Measurements from ENCODE around the gene RCOR2. TPM values are rescaled to one million over a fixed set of nuclear protein-coding genes. Genes with fewer than 3 reads are reported as not detected.

RCOR2 gene
- total RNA-seq, 1 experiment from 2014 or later, result 77.4 TPM

DNA sequence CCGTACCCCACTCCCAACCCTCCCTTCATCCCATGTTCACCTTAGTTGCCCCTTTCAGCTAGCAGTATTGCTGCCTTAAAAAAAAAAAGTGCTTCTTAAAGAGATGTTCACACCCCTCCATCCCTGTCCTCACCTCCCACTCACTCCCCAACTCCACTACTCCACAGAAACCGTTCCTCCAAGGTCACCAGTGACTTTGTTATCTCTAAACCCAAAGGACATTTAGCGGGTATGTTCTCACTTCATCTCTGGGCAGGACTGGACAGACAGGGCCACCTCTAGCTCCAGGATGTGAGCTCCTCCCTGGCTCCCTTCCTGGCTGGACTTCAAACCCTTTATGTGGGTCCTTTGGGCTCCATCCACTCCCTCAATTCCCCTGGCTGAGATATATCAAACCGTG lies 6.4 kb upstream of the RCOR2 start:
- POLR2A ChIA-PET, result no interaction called here
- Mint-ChIP-seq H3K27ac (no peak overlapping the region), H3K9me3 (no peaks in the 10 kb centered on the region; the same call in none of the 2 replicates), H3K4me3 (no peak overlapping the region), H3K27me3 (ENCODE audit: low read depth) (peaks cover 51% of the 10 kb centered on the region), H3K36me3 (no peaks in the 10 kb centered on the region), H3K4me1 (peaks cover 15% of the 10 kb centered on the region)
- CTCF ChIA-PET, result no interaction called here
- TF ChIP-seq NR3C1 (CRISPR knock-in tag; conservative IDR thresholded peaks at IDR 0.05; ENCODE audit: low read depth) (no peak), NFE2L1 (CRISPR knock-in tag; IDR thresholded peaks at IDR 0.05) (no peak), ZNF416 (CRISPR knock-in tag; IDR thresholded peaks at IDR 0.05) (no peak), EMX1 (CRISPR knock-in tag; IDR thresholded peaks at IDR 0.05) (no peak), ZNF317 (CRISPR knock-in tag; IDR thresholded peaks at IDR 0.05; ENCODE audit: borderline replicate concordance, low read depth) (no peak), SMAD3 (CRISPR knock-in tag; IDR thresholded peaks at IDR 0.05; ENCODE audit: borderline replicate concordance) (no peak), TEAD1 (CRISPR knock-in tag; IDR thresholded peaks at IDR 0.05) (no peak), IRF2 (CRISPR knock-in tag; IDR thresholded peaks at IDR 0.05; ENCODE audit: borderline replicate concordance, low read depth) (no peak), JAZF1 (CRISPR knock-in tag; IDR thresholded peaks at IDR 0.05) (no peak), NR1H2 (CRISPR knock-in tag; IDR thresholded peaks at IDR 0.05) (no peak), ZNF671 (CRISPR knock-in tag; IDR thresholded peaks at IDR 0.05) (no peak), ZNF121 (CRISPR knock-in tag; IDR thresholded peaks at IDR 0.05) (no peak)
- TF ChIP-seq, protein P1, sequence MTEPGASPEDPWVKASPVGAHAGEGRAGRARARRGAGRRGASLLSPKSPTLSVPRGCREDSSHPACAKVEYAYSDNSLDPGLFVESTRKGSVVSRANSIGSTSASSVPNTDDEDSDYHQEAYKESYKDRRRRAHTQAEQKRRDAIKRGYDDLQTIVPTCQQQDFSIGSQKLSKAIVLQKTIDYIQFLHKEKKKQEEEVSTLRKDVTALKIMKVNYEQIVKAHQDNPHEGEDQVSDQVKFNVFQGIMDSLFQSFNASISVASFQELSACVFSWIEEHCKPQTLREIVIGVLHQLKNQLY (CRISPR knock-in tag; IDR thresholded peaks at IDR 0.05), result no peak
- TF ChIP-seq, protein P2, sequence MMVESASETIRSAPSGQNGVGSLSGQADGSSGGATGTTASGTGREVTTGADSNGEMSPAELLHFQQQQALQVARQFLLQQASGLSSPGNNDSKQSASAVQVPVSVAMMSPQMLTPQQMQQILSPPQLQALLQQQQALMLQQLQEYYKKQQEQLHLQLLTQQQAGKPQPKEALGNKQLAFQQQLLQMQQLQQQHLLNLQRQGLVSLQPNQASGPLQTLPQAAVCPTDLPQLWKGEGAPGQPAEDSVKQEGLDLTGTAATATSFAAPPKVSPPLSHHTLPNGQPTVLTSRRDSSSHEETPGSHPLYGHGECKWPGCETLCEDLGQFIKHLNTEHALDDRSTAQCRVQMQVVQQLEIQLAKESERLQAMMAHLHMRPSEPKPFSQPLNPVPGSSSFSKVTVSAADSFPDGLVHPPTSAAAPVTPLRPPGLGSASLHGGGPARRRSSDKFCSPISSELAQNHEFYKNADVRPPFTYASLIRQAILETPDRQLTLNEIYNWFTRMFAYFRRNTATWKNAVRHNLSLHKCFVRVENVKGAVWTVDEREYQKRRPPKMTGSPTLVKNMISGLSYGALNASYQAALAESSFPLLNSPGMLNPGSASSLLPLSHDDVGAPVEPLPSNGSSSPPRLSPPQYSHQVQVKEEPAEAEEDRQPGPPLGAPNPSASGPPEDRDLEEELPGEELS (CRISPR knock-in tag; IDR thresholded peaks at IDR 0.05), result no peak
- TF ChIP-seq, protein P3, sequence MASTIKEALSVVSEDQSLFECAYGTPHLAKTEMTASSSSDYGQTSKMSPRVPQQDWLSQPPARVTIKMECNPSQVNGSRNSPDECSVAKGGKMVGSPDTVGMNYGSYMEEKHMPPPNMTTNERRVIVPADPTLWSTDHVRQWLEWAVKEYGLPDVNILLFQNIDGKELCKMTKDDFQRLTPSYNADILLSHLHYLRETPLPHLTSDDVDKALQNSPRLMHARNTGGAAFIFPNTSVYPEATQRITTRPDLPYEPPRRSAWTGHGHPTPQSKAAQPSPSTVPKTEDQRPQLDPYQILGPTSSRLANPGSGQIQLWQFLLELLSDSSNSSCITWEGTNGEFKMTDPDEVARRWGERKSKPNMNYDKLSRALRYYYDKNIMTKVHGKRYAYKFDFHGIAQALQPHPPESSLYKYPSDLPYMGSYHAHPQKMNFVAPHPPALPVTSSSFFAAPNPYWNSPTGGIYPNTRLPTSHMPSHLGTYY (CRISPR knock-in tag; IDR thresholded peaks at IDR 0.05), result no peak
- TF ChIP-seq, protein P4, sequence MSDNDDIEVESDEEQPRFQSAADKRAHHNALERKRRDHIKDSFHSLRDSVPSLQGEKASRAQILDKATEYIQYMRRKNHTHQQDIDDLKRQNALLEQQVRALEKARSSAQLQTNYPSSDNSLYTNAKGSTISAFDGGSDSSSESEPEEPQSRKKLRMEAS (CRISPR knock-in tag; IDR thresholded peaks at IDR 0.05), result no peak
- TF ChIP-seq, protein P5, sequence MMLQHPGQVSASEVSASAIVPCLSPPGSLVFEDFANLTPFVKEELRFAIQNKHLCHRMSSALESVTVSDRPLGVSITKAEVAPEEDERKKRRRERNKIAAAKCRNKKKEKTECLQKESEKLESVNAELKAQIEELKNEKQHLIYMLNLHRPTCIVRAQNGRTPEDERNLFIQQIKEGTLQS (CRISPR knock-in tag; conservative IDR thresholded peaks at IDR 0.05), result no peak
- ATAC-seq (no peak), DNase-seq (ENCODE audit: low spot score) (no peak)

DNA sequence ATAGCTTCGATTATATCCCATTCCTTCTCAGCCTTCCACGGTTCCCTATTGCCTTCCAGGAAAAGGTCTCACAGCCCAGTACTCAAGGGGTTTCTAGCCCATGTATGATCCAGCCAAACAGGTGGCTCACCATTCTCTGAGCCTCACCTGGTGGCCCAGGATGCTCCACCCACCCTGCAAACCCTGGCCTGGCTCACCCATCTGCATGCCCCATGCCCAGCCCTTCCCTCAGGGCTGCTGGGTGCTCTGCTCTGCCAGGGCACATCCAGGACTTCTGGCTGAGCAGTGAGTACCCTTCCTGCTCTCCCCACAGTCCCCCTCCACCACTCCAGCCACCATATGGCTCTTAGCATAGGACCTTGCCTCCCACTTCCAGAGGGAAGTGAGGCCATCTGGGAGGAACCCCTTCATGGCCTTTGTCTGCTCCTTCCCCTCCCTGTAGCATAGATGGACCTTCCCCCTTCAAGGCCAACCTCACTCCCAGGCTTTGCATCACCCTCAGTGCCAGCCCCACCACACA lies 5.8 kb upstream of the RCOR2 start:
- DNase-seq (ENCODE audit: low spot score), result no peak
- TF ChIP-seq, protein P6, sequence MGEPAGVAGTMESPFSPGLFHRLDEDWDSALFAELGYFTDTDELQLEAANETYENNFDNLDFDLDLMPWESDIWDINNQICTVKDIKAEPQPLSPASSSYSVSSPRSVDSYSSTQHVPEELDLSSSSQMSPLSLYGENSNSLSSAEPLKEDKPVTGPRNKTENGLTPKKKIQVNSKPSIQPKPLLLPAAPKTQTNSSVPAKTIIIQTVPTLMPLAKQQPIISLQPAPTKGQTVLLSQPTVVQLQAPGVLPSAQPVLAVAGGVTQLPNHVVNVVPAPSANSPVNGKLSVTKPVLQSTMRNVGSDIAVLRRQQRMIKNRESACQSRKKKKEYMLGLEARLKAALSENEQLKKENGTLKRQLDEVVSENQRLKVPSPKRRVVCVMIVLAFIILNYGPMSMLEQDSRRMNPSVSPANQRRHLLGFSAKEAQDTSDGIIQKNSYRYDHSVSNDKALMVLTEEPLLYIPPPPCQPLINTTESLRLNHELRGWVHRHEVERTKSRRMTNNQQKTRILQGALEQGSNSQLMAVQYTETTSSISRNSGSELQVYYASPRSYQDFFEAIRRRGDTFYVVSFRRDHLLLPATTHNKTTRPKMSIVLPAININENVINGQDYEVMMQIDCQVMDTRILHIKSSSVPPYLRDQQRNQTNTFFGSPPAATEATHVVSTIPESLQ (CRISPR knock-in tag; IDR thresholded peaks at IDR 0.05), result no peak
- TF ChIP-seq GABPB1 (CRISPR knock-in tag; IDR thresholded peaks at IDR 0.05) (no peak), NFE2L1 (CRISPR knock-in tag; IDR thresholded peaks at IDR 0.05) (no peak), SMAD3 (CRISPR knock-in tag; IDR thresholded peaks at IDR 0.05; ENCODE audit: borderline replicate concordance) (no peak), ZNF416 (CRISPR knock-in tag; IDR thresholded peaks at IDR 0.05) (no peak), ZBTB21 (CRISPR knock-in tag; IDR thresholded peaks at IDR 0.05; ENCODE audit: borderline replicate concordance) (no peak), TEAD1 (CRISPR knock-in tag; IDR thresholded peaks at IDR 0.05) (no peak)
- TF ChIP-seq, protein P7, sequence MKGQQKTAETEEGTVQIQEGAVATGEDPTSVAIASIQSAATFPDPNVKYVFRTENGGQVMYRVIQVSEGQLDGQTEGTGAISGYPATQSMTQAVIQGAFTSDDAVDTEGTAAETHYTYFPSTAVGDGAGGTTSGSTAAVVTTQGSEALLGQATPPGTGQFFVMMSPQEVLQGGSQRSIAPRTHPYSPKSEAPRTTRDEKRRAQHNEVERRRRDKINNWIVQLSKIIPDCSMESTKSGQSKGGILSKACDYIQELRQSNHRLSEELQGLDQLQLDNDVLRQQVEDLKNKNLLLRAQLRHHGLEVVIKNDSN (CRISPR knock-in tag; IDR thresholded peaks at IDR 0.05), result no peak
- H3K4me3 Mint-ChIP-seq, result no peak overlapping the region
- ChIA-PET POLR2A (no interaction called here), CTCF (interaction anchor here (4.2 kb wide), 1 partner anchor 12 kb away, joined by 48 read pairs; no protein-coding TSS in a partner anchor)
- H3K36me3 Mint-ChIP-seq, result no peaks in the 10 kb centered on the region
- peaks cover 45% of the 10 kb centered on the region for H3K27me3 Mint-ChIP-seq (ENCODE audit: low read depth)
- H3K9me3 Mint-ChIP-seq, result no peaks in the 10 kb centered on the region; the same call in none of the 2 replicates
- peaks cover 15% of the 10 kb centered on the region for H3K4me1 Mint-ChIP-seq
- ATAC-seq, result no peak
- H3K27ac Mint-ChIP-seq, result no peak overlapping the region
